ENCODE measurements around the gene TTC33.

The TTC33 gene

GRCh38 chr5:40690267-40690666 lies 65.5 kb downstream of the TTC33 start:
- in situ Hi-C loops (cut with HindIII; ENCODE audit: low pct_unique_long_range_greater_than_20kb, low sequenced_read_pairs), result no loop called here
- DNase-seq (ENCODE audit: low read depth in 1 of 2, low spot score in 1 of 2), result no peak
- no peak for TF ChIP-seq JUND (IDR thresholded peaks at IDR 0.05; ENCODE audit: low read depth)

GRCh38 chr5:40689438-40689837 lies 66.3 kb downstream of the TTC33 start:
- in situ Hi-C loops (cut with HindIII; ENCODE audit: low pct_unique_long_range_greater_than_20kb, low sequenced_read_pairs), result no loop called here
- peak in 1 of 2 experiments; percentile 51 for DNase-seq (ENCODE audit: low read depth in 1 of 2, low spot score in 1 of 2)
- TF ChIP-seq JUND (IDR thresholded peaks at IDR 0.05; ENCODE audit: low read depth), result peak; percentile 25; the same call in 1 of the 2 replicates

GRCh38 chr5:40688996-40689395 lies 66.8 kb downstream of the TTC33 start:
- in situ Hi-C loops (cut with HindIII; ENCODE audit: low pct_unique_long_range_greater_than_20kb, low sequenced_read_pairs), result no loop called here
- no peak for DNase-seq (ENCODE audit: low read depth in 1 of 2, low spot score in 1 of 2)
- TF ChIP-seq JUND (IDR thresholded peaks at IDR 0.05; ENCODE audit: low read depth), result no peak

GRCh38 chr5:40688127-40688761 lies 67.5 kb downstream of the TTC33 start:
- peak; percentile 67 to 91 for DNase-seq (ENCODE audit: low read depth in 1 of 2, low spot score in 1 of 2)
- TF ChIP-seq JUND (IDR thresholded peaks at IDR 0.05; ENCODE audit: low read depth), result no peak
- in situ Hi-C loops (cut with HindIII; ENCODE audit: low pct_unique_long_range_greater_than_20kb, low sequenced_read_pairs), result no loop called here

GRCh38 chr5:40687321-40687720 lies 68.4 kb downstream of the TTC33 start:
- in situ Hi-C loops (cut with HindIII; ENCODE audit: low pct_unique_long_range_greater_than_20kb, low sequenced_read_pairs), result no loop called here
- no peak for TF ChIP-seq JUND (IDR thresholded peaks at IDR 0.05; ENCODE audit: low read depth)
- no peak for DNase-seq (ENCODE audit: low read depth in 1 of 2, low spot score in 1 of 2)

- in situ Hi-C loops (cut with HindIII; ENCODE audit: low pct_unique_long_range_greater_than_20kb, low sequenced_read_pairs), result no loop called here
- TF ChIP-seq JUND (IDR thresholded peaks at IDR 0.05; ENCODE audit: low read depth), result no peak
Measured at GRCh38 chr5:40685976-40686486, 69.7 kb downstream of the TTC33 start.

GRCh38 chr5:40685193-40685592 lies 70.6 kb downstream of the TTC33 start:
- TF ChIP-seq JUND (IDR thresholded peaks at IDR 0.05; ENCODE audit: low read depth), result no peak
- in situ Hi-C loops (cut with HindIII; ENCODE audit: low pct_unique_long_range_greater_than_20kb, low sequenced_read_pairs), result no loop called here
- DNase-seq (ENCODE audit: low read depth in 1 of 2, low spot score in 1 of 2), result no peak

More at GRCh38 chr5:40685976-40686486, 69.7 kb downstream of the TTC33 start:
- DNase-seq (ENCODE audit: low read depth in 1 of 2, low spot score in 1 of 2), result no peak

GRCh38 chr5:40683305-40683704 lies 72.5 kb downstream of the TTC33 start:
- in situ Hi-C loops (cut with HindIII; ENCODE audit: low pct_unique_long_range_greater_than_20kb, low sequenced_read_pairs), result no loop called here
- no peak for DNase-seq (ENCODE audit: low read depth in 1 of 2, low spot score in 1 of 2)

GRCh38 chr5:40682154-40683017 lies 73.4 kb downstream of the TTC33 start:
- no peak for TF ChIP-seq JUND (IDR thresholded peaks at IDR 0.05; ENCODE audit: low read depth)
- peak in 1 of 2 experiments; percentile 18 for DNase-seq (ENCODE audit: low read depth in 1 of 2, low spot score in 1 of 2)
- in situ Hi-C loops (cut with HindIII; ENCODE audit: low pct_unique_long_range_greater_than_20kb, low sequenced_read_pairs), result no loop called here

More at GRCh38 chr5:40683305-40683704, 72.5 kb downstream of the TTC33 start:
- no peak for TF ChIP-seq JUND (IDR thresholded peaks at IDR 0.05; ENCODE audit: low read depth)

GRCh38 chr5:40681363-40682153 lies 74.2 kb downstream of the TTC33 start:
- DNase-seq (ENCODE audit: low read depth in 1 of 2, low spot score in 1 of 2), result peak in 1 of 2 experiments; percentile 18
- in situ Hi-C loops (cut with HindIII; ENCODE audit: low pct_unique_long_range_greater_than_20kb, low sequenced_read_pairs), result no loop called here
- TF ChIP-seq JUND (IDR thresholded peaks at IDR 0.05; ENCODE audit: low read depth), result no peak

- no peak for DNase-seq (ENCODE audit: low read depth in 1 of 2, low spot score in 1 of 2)
- no peak for TF ChIP-seq JUND (IDR thresholded peaks at IDR 0.05; ENCODE audit: low read depth)
- in situ Hi-C loops (cut with HindIII; ENCODE audit: low pct_unique_long_range_greater_than_20kb, low sequenced_read_pairs), result no loop called here
Measured at GRCh38 chr5:40680741-40681362, 74.9 kb downstream of the TTC33 start.
